Fibroblast of skin of left biceps (primary cell): ENCODE results near the gene TOX4.
"Not testable (repeated sequence)": the region's sequence is repeated elsewhere in the genome, so short reads cannot be mapped to it uniquely, and the experiment has no call there.

ENCODE experiments used
- DNase-seq, 2 experiments: peaks; one replicate each; pipeline ENCODE4 v3.0.0-alpha.2; 2013; ENCODE audit warnings: low read depth in 2 of 2

Gene TOX4

DNA sequence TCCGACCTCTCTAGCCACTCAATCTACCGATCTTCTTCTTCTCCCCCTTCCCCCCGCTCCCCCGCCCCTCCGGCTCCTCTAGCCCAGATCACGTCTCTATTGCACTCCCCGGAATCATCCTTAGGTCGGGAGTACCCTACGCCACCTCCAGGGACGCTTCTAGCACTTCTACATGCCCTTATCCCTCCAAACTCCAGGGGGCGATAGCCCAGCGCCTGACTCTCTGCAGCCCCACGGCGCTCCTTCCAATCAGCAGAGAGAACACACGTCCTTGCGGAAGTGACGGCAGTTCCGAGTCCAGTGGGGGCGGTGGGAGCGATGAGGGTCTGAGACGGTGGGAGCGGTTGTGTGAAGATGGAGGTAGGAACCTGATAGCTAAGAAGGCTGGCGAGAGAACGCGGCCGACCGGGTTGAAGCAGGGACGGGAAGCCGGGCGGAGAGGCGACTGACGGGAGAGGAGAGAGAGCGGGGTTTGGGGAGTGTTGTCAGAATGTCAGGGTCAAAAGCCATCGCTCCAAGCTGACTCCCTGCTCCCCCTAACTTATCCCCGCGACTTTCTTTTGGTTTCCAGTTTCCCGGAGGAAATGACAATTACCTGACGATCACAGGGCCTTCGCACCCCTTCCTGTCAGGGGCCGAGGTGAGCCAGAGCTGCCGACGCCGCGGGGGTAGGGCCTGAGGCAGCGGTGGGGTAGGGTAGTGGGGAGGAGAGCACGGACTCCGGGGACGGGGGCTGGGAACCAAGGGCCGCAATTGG lies at the start of gene TOX4, which contains the start of gene RAB2B:
Gene TOX4, plus strand, starts transcription at position 271 of the 757 bp plus-strand sequence. Its CDS starts 84 bp downstream, at position 355.
Gene RAB2B, minus strand, starts transcription at position 35 of the 757 bp plus-strand sequence. CDS start 87 bp downstream, outside the sequence.
- peak; percentile 95 to 96 for DNase-seq

DNA sequence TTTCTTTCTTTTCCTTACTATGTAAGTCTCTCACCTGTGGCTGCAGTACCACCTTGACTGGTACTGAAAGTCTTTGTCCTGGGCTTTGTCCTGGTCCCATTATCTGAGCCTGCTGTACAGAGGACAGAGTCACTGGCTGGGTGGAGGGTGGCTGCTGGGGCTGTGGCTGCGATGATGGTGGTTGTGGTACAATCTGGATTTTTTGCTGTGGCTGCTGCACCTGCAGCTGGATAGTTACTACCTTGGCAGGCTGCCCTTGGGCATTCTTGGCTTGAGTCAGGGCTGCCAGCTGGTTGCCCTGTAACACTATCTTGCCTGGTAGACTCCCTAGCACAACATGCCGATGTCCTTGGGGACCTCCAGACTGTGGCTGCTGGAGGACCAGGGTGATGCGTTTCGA lies 48.1 kb upstream of the TOX4 start:
- no peak for DNase-seq

DNA sequence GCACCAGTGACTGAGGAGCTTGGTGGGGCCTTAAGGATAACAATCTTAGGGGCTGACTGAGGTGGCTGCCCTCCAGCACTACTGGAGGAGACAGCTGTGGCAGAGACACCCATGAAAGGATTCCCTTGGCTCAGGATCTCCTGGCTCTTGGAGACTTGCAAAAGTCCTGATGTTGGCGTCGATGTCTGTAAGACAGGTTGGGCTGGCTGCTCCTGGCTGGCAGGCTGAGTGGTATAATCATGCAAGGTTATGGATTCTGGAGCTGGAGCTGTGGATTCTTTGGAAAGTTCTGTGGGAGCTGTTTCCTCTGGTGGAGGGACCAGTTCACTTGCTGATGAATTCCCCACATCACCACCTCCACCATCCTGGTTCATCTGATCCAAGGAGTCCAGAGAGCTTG lies 45.9 kb upstream of the TOX4 start:
- DNase-seq: no peak

DNA sequence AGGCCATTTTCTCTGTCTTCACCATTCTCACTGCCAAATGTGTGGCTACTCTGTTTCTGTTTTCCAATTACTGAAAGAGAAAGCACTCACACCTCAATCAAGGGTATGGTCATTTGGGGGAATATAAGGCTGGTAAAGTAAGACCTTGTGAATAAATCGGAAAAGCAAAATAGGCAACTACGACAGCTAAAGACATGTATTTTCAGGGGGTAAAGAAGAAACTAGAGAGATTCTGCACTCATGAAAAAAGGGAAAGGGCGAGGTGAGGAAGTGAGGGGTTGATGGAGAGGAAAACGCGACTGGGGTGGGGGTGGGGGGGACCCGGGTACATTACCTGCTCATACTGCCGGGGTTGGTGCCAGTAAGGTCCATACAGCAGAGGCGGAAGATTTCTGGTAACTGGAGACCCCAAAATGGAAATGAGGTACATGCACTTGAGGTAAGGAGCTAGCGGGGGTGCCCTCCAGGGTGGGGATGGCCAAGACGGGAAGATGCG lies 40.4 kb upstream of the TOX4 start:
- no peak for DNase-seq

DNA sequence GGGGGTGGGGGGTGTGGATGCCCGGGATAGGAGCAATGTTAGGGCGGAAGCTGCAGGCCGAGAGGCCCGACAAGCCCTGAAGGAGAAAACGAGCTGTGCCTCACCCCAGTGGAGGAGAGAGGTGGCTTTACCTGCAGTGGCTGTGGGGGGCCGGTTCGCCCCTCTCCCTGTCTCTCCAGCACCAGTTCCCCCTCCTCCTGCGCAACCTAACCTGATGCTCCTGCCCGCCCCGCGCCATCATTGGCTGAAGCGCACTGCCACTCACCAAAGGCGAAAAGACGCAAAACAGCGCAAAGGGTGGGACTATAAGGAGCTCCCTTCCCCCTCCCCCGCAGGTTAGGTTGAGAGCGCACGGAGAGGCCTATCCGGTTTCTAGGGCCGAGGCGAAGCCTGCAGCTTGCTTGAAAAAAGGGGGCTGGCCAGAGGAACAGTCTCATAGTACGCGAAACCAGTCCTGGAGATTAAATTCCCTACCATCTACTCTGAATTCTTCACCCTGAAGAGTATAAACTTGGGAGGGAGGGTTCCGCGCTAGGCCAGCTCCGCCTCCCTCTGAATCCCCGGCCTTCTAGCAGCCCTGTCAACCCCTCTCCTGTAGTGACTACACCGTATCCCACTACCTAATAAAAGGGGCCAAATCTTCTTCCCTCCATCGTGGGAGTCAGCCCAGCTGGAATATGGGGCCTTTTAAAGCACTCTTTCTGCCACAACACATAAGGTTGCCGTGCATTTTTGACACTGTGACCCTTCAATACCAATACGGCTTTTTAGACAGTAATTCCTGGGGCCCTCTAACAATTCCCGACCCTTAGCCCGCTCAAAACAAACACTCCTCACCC lies 39.7 kb upstream of the TOX4 start:
- DNase-seq: peak; percentile 99

DNA sequence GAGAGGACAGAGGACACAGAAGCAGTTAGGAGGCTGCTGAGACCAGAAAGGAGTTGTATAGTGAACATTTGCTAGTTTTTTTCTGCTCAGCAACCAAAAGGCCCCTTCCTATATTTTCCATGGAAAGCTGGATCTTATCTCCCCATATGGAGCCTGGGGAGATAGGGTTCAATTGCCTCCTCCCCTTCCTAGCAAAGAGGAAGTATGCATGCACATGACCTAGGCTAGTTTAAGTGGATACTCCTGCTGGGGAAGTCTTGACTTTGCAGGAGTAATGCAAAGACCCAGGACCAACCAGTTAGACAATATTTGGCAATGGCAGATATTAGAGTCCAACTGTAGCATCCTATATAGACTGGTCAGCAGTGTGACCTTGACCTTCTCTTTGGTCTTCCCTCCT lies 36.1 kb upstream of the TOX4 start:
- no peak for DNase-seq

DNA sequence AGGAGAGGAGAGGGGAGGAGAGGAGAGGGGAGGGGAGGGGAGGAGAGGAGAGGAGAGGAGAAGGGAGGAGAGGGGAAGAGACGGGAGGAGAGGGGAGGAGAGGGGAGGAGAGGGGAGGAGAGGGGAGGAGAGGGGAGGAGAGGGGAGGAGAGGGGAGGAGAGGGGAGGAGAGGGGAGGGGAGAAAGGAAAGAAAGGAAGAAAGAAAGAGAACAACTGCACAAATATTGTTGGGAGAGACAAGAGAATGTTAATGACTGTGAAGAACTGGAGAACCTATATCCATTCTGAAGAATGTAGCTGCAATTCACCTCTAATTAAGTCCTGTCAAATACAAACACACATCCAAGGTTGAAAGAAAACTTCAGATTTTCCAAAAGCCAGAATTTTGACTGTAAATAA lies 34.3 kb upstream of the TOX4 start:
- DNase-seq: not testable (repeated sequence)

DNA sequence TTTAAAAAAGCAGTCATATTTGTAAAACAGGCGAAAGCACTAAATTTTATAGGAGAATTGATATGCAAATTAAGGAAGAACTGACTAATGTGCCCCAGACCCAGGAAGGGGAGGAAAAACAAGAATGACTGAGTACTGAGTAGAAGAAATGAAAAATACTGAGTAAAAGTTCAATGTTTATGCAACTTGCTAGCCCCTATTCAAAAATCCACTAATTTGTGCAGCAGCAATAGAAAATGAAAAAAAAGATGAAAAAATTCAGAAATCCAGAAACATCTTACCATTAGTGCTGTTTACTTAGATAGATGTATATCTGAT lies 27.1 kb upstream of the TOX4 start:
- no peak for DNase-seq

DNA sequence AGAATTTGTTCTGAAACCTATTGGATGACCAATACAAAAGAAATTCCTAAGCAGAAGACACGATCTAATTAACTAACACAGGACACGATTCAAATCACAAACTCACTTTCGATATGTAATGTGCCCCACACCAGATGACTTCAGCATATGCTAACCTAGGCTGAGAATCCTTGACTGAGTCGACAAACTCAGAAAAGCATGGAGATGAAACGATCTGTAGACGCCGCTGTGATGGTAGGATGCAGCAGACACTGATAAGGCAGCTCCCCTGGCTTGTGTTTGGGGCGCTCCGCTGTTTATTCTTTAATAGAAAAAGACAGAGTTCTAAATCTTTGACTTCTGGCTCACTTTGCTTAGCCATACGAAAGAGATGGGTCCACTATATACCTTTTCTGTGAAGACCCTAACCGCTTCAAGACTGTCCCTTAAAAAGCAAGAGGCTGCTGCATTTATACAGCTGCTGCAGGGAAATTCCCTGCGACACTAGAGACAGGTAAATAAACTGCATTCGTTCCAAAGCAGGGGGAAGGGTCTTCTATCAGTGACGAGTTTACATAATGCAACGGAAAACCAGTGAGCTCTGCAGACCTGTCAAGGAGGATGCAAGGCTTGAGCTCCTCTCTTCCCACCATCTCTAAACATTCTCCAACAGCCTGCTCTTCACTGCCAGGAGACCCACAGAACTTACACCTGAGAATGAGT lies 22.0 kb upstream of the TOX4 start:
- no peak for DNase-seq

DNA sequence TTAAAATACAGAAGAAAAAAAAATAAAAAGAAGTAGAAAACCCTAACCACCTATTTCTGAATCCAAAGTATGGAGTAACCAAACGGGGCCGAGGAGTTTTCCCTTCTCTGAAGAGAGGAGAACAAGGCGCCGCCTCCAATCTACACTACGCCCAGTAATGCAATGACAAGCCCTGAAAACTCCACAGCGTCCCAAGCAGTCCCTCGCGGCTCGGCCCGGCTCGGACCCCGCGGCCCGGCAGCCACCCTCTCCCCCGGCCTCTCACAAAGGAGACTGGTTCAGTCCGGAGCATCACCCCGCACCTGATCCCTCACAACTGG lies 21.4 kb upstream of the TOX4 start:
- DNase-seq: no peak

DNA sequence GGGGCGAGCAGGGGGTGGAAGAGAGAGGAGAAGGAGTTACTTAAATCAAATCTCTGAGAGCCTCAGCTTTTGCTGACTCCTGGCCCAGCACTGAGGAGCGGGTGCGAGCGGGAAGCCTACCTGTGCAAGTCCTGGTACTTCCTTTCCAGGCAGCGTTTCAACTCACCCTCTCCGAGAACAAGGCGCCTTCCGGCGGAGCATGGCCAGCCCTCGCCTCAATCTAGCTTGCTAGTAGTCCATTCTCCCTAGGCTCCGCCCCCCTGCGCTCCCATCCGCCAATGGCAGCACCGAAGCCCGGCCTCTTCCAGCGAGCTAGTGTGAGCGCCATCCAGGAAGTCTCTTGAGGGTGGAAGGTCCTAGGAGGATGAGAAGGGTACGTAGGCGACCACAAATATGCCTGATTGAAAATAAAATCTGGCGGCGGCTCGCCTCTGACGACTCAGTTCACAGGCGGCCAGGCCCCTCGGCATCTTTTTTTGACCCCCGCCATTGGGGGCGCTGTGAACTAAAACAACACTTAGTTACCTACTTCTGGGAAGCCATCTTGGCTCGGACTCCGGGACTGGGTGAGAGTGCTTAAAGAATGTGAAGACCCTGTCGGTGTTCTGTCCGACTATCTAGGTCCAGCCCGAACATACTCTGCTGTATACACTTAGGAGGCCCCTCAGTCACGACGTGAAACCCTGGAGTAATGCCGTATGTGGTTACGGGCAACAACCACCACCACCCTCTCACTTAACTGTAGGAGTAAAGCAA lies 20.9 kb upstream of the TOX4 start, which contains the start of gene CHD8:
Gene CHD8, minus strand, starts transcription at position 212 of the 756 bp plus-strand sequence. CDS start 24,480 bp downstream, outside the sequence.
- DNase-seq: peak; percentile 99 to 100

DNA sequence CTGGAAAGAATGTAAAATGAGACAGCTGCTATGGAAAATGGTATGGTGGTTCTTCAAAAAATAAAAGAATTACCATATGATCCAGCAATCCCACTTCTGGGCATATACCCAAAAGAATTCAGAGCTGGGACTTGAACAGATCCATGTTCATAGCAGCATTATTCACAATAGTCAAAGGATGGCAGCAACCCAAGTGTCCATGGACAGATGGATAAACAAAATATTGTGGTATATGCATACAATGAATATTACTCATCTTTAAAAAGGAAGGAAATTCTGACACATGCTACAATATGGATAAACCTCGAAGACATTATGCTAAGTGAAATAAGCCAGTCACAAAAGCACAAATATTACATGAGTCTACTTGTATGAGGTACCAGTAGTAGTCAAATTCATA lies 9.4 kb upstream of the TOX4 start:
- peak; percentile 96 to 97 for DNase-seq

DNA sequence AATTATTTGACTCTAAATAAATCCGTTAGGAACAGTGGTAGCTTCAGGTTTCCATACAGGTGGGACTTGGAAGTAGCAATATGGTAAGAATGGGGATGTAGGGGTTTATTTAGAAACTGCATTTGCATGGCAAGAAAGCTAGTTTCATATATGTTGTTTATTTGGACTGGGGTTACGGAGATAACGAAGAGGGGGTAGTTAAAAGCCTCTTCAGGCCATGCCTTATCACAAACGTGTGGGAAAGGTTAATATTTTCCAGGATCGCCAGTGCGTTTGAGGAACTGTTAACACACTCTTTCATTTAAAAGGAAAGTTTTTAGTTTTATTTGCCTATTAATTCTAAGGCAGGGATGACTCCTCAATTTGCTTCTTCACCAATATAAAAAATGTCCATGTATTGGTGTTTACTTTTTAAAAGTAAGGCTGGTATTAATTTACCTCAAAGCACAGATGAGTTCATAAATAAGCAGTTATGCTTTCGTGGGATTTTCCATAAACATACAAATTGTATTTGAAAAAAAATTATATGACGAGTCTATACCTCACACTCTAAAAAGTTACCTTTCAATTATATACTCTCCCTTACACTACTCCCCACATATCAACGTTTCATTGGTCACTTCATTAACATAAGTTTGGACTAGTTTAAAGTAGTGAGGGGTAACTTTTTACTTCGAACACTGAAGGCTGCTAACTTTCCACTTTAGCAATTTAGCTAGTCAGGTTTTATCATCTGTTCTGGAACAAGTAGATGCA lies 1.1 kb upstream of the TOX4 start:
- no peak for DNase-seq

DNA sequence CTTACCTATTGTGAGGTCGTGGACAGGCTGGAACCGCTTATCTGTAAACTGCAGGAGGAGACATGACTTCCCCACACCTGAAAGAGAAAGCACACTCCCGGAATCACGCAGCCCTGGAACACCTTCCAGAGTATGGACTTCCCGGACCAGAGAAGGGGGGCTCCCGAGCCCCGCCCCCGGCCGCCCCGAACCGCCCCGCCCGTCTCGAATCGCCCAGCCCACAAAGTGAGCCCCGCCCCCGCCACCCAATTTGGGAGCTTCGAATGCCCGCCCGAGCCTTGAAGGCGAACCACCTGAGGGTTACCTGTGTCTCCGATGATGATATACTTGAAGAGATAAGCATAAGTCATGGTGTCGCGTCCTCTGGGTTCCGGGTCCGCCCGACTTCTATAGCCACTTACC lies 471 bp upstream of the TOX4 start:
- DNase-seq: no peak

DNA sequence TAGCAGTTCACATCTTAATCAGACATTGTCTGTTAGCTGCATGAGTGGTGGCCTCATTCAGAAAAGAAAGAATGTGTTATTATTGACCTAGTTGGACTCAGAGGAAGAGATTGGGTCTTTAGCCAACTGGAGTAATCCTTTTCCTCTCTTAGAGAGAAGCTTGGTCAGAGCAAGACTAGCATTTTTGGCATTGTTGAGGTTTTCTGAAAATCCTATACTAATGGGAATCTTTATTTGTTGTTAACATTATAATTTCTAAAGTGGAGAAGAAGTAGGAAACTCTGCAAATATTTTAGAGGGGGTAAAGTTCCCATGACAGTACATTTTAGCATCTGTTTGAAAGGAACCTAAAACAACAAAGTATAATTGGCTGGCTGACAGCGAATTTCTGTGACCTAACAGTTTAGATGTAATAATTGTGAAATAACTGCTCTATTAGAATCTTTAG lies 9.7 kb downstream of the TOX4 start:
- peak; percentile 63 to 65 for DNase-seq

DNA sequence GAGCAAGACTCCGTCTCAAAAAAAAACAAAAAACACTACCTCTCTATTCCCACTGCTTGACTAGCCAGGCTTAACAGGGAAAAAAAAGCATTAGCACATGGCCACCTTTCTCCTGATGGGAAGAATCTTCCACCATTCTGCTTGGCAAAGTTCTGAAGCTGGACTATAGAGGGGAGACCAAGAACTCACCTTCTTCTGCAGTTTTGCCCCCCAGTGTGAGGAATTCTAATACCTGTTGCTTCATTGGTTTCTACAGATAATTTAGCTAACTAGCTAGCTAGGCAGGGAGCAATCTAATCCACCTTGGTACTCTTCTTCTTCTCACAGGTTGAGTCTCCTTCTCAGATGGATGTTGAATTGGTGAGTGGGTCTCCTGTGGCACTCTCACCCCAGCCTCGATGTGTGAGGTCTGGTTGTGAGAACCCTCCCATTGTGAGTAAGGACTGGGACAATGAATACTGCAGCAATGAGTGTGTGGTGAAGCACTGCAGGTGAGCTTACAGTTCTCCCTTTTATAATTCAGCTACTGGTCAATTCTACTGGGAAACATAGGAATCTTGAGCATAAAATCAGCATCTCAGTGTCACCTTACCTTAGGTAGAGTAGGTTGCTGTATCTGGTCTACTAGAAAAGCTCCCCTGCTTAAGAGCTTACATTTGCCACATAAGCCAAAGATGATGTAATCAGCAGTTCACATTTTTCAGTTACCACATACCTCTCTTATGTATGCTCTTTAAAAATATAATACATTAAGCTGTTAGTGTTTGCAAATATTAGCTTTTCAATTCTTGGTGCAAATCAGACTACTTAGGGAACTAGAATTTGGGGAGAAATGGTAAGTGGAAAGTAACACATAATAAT lies 18.1 kb downstream of the TOX4 start:
- DNase-seq: no peak

DNA sequence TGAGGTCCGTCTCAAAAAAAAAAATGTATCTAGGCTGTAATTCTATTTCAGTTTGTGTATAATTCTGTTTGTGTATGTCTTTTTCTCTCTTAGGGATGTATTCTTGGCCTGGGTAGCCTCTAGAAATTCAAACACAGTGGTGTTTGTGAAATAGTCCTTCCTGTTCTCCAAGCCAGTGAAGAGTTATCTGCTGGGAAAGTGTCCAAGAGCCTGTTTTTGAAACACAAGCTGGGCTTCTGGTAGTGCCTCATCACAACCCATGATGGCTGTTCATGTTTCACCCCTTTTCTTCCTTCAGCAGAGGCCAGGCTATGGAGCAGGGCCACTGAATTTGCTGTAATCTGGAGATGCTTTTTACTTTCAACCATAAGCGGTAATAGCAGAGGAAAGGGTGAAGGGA lies 19.5 kb downstream of the TOX4 start:
- no peak for DNase-seq

DNA sequence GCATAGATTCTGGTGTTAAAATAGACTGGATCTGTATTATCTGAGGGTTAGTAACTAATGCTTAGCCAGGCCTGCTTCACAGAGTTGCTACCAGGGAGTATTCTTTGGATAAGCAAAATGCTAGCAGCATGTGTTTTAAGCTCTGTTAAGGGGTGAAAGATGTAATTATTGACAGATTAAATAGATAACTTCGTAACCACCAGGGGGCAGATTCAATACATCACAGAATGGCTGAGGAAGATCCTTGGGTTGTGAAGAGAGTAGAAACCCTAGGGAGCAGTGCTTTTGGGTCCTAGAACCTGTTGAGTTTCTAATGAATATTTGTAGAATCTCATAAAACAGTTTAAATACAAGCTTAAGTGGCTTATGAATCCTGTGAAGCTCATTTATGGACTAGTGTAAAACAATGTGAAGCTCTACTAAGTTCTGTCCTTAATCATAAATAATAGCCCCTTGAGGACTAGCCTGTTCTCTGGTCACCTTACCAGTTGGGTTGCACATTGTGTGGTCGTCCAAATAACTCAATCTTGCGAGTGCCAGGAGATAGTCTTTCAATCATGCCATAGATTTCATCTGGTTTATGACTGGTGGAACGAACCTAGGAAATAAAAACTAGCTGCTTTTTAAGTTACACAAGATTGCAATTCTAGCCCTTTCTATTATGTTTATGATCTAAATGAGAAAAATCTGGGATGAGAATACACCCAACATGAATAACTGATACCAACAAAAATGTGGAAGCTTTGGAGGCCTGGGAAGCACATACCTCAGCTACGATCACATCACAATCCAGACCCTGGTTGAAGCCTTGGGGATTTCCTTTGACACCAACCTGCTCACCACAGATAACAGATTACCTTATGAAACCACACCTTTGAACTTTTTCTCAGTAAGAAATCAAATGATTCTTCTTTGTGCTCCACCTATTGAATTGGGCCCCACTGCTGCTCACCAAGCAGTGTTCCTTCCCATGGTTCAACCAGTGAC lies 21.8 kb downstream of the TOX4 start:
- DNase-seq: no peak

DNA sequence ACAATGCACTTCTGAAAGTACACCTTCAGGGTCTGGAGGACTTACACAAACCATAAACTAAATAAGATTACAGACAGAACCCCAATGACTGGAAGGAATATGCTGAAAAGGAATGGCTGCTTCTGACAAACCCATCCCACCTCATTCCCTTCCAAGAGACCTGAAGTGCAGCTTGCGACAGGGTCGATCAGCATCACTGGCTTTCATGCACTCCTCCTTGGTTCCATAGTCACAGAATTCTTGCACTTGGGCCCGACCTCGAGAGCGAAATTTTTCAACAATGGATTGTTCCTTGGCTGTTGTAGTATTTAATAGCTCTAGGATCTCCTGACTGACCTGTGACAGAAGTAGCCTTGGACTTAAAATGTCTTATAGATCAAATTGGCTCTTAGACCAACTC lies 24.6 kb downstream of the TOX4 start:
- no peak for DNase-seq
